GM19455 (cell line): ENCODE results near the gene BEST1.
"Not testable (repeated sequence)": the region's sequence is repeated elsewhere in the genome, so short reads cannot be mapped to it uniquely, and the experiment has no call there.

Experiments used
- ATAC-seq: cut with Tn5 transposase; IDR thresholded peaks from one replicate; pipeline ENCODE4 v1.9.1; 2021; ENCODE audit not compliant: unreplicated experiment

Gene BEST1

GRCh38 chr11:61975638-61976419 is 25.7 kb downstream of the BEST1 start:
- ATAC-seq = no peak

DNA sequence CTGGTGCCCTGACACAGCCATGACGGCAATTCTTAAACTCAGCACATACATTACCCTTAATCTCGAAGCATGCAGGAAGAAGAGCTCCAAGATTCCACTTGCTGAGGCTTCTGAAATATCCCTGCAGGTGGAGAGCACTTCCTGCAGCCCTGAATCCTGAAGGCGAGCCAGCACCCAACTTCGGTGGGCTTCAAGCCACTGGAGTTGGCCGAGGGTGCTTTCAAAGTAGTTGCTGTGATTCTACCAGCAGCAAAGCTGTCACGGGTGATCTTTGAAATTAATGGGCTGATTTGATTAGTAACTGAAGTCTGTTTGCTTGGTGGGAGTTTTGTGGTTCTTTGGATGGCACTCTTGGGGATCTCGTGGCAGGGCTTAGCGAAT is 26.3 kb downstream of the BEST1 start:
- ATAC-seq = no peak

GRCh38 chr11:61976813-61977475 is 26.8 kb downstream of the BEST1 start:
- ATAC-seq = no peak

GRCh38 chr11:61978703-61979661 is 28.8 kb downstream of the BEST1 start:
- ATAC-seq = no peak

DNA sequence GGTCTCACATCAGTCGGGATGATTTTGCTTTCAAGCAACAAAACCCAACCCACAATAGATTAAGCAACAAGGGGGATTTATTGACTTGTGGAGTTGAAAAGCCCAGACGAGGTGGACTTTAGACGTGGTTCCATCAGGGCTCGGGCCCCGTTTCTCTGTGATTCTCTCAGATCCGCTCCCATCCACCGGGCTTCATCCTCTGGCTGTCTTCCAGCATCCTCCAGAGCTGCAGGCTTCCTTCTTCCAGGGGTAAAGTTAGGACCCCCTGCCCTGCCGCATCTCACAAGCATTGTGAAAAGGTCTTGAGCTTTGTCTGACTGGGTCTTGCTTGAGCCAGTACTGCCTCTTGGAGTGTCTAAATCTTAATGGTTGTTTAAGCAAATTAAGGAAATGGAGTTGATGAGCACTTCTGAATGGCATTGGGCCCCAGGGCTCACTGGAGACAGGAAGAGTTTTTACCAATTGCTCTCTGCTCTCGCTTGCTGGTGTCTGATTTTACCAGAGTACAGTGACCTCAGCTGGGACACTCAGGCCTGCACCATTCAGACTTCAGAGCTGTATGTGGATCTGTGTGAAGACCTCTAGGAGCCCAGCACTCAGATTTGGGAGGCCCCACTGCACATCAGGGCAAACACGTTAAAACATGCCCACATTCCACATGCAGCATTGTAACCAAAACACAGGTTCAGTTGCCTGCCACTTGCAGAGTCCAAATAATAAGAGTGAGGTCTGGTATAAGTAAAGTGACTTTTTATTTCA is 30.8 kb downstream of the BEST1 start:
- no peak for ATAC-seq

GRCh38 chr11:61983419-61983818 is 33.3 kb downstream of the BEST1 start:
- ATAC-seq = no peak

DNA sequence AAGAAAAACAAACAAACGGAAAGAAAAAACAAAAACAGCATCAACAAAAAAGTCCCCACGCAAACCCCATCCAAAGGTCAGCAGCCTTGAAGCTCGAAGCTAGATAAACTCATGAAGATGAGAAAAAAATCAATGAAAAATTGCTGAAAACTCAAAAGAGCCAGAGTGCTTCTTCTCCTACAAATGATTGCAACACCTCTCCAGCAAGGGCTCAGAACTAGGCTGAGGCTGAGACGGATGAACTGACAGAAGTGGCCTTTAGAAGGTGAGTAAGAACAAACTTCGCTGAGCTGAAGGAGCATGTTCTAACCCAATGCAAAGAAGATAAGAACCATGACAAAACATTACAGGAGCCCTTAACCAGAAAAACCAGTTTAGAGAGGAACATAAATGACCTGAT is 35.7 kb downstream of the BEST1 start:
- ATAC-seq = no peak

GRCh38 chr11:61994981-61995380 is 44.8 kb downstream of the BEST1 start:
- no peak for ATAC-seq

GRCh38 chr11:61996933-61997332 is 46.8 kb downstream of the BEST1 start:
- no peak for ATAC-seq

- no peak for ATAC-seq
Measured at GRCh38 chr11:61999141-61999975, 49.2 kb downstream of the BEST1 start.

DNA sequence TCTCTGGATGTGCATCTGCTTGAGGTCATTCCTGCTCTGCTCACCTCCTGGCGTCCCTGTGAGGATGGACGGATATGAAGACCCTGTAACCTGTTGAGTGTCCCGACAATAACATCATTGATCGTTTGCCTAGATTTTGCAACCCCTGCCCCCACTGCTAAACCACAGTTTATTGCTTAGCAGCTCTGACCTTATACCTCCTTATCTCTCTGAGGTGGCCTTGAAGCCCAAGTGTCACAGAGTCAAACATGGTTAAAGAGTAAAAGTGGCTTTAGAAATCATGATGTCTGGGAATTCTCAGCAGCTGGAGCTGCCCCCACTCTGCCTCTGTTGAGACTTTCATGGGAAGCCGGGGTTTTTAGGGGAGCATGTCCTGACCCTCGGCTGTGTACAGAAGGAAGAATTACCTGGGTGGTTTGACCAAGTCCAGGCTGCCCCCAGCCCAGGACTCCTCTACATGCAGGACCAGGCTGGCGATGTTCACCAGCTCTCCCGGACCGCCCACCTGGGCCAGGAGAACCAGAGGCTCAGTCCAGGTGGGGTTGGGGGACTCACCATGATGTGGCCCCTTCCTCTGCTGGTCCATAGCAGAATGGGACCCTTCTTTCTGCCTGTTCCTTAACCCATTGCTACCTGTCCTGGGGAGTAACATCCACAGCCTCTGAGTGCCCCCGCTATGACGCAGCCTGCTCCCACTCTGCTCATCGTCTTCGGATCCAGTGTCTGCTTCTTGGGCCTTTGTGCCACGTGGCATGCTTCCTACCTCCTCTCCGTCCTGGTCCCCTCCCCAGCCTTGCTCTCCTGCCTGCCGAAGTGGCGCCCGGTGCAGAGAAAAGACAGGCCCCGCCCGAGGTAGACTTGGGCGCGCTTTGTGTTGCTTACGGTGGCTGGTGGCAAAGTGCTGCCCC is 50.6 kb downstream of the BEST1 start:
- no peak for ATAC-seq

DNA sequence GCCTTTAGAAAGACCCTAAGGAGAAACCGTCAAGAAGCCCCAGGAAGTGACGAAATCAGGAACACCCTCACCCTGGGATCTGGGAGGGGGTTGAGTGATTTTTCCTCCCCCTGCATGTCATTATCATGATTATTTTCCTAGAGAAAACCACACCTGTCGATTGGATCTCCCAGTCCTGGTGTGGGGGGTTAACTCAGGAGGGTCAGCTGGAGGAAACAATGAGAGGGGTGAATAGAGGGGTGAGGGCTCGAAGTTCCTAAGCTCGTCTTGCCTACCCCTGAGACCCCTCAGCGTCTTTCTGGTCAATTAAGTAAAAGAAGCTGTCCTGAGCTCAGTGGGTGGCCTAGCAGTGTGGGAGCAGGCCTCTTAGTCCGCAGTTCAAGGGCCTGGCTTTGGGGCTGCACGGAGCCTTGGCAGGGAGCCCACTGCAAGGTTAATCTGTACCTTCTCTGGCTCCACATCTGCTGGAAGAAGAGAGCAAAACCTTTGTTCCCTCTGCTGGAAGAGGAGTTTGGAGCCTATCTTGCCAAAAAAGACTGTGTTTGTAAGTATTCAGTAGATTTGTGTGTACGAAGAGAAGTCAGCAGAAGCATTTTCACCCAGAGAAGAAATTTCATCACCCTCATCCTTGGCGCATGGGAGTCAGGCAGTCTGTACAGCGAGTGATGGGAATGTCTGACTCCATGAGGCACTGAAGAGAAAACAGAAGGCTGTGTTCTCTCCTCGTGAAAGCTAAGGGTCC is 51.5 kb downstream of the BEST1 start:
- ATAC-seq = no peak

DNA sequence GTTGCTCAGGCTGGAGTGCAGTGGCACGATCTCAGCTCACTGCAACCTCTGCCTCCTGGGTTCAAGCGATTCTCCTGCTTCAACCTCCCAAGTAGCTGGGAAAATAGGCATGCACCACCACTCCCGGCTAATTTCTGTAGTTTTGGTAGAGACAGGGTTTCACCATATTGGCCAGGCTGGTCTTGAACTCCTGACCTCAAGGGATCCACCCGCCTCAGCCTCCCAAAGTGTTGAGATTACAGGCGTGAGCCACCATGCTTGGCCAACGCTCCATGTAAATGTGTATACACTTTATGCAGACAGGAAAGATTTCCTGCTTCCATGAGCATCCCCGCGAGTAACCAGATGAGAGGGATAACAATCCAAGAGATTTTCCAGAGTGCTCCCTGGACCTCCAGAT is 52.1 kb downstream of the BEST1 start:
- ATAC-seq = not testable (repeated sequence)

GRCh38 chr11:62004473-62004872 is 54.3 kb downstream of the BEST1 start:
- no peak for ATAC-seq

DNA sequence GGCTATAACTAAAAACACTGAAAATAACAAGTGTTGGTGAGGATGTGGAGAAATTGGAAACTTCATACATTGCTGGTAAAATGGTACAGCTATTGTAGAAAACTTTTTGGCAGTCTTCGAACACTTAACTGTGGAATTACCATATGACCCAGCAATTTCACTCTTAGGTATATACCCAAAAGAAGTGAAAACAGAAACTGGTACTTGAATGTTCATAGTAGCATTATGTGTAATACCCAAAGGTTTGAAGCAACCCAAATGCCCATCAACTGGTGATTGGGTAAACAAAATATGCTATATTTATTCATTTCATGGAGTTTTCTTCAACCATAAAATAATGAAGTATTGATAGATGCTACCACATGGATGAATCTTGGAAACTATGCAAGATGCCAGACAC is 58.0 kb downstream of the BEST1 start:
- no peak for ATAC-seq

- no peak for ATAC-seq
Measured at GRCh38 chr11:62010935-62011528, 60.9 kb downstream of the BEST1 start.

- ATAC-seq = no peak
Measured at GRCh38 chr11:62011881-62012280, 61.7 kb downstream of the BEST1 start.

DNA sequence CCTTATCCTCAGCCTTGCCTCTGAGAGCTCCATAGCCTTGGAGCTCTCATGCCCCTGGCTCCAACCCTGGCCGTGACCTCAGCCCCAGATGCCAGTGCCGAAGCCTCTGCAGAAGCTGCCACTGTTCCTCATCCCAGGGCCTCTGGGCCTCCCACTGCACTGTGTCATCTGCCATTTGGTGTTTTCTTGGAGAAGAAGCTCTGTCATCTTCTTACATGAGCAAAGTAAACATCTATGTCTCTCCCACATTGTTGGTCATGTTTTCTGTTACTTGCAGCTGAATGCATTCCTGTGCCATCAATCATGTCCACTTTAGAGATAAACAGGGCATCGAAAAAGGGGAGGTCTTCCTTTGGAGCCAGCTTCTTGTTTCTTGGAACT is 62.3 kb downstream of the BEST1 start:
- ATAC-seq = no peak
